Panc1 (cell line): ENCODE data around the gene TUFT1. TPM values are rescaled to one million over a fixed set of nuclear protein-coding genes. Genes with fewer than 3 reads are reported as not detected.

Source experiments
- ATAC-seq: fragments of 200-7000 bp; cut with Tn5 transposase; 2 replicates; pipeline ENCODE4 v1.9.1; 2020; ENCODE audit warnings: mild to moderate bottlenecking, moderate library complexity
- BruUV-seq: library from RNA; stranded (reverse); fragments of 400-500 nt; replicated peaks from 2 replicates; lab custom pipeline; 2021; lab: Mats Ljungman, UMichigan
- CTCF ChIA-PET: fragments of 300-600 bp; sonication (Branson Sonifier 250); formaldehyde crosslinking; loops from one replicate; lab custom pipeline; 2022; ENCODE audit warnings: antibody characterized with exemption; lab: Charles Lee
- POLR2A ChIA-PET: fragments of 300-600 bp; sonication (Branson Sonifier 250); formaldehyde crosslinking; loops from one replicate; lab custom pipeline; 2022; ENCODE audit warnings: antibody characterized with exemption; lab: Charles Lee
- DNase-seq: peaks from one replicate; pipeline ENCODE4 v3.0.0-alpha.2; 2010; ENCODE audit warnings: low read depth, low spot score
- H3K27ac ChIP-seq: 2 replicates; pipeline ENCODE4 v1.5.1; 2011; ENCODE audit warnings: mild to moderate bottlenecking, low read length, inconsistent platforms
- H3K27me3 ChIP-seq: fragments of 200-500 bp; sonication (Bioruptor generic); 2 replicates; pipeline ENCODE4 v1.6.0; 2014; ENCODE audit warnings: low read length, inconsistent platforms; ENCODE audit not compliant: control insufficient read depth, insufficient read depth
- H3K36me3 ChIP-seq: fragments of 200-500 bp; sonication (Bioruptor generic); 2 replicates; pipeline ENCODE4 v1.5.1; 2014; ENCODE audit warnings: inconsistent platforms, mild to moderate bottlenecking, low read length, moderate library complexity; ENCODE audit not compliant: control insufficient read depth, insufficient read depth
- H3K4me1 ChIP-seq: 2 replicates; pipeline ENCODE4 v1.5.1; 2011; ENCODE audit warnings: inconsistent platforms, mild to moderate bottlenecking, low read length, moderate library complexity; ENCODE audit not compliant: control insufficient read depth, insufficient read depth
- H3K4me3 ChIP-seq, 2 experiments: 2 replicates each; pipeline ENCODE4 v1.5.1; 2011 to 2012; ENCODE audit warnings: low read depth in 2 of 2, low read length in 2 of 2, mild to moderate bottlenecking in 2 of 2, inconsistent platforms in 1 of 2, moderate library complexity in 1 of 2
- H3K9me3 ChIP-seq: fragments of 200-500 bp; sonication (Bioruptor generic); 2 replicates; pipeline ENCODE4 v1.5.1; 2014; ENCODE audit warnings: low read depth, mild to moderate bottlenecking, inconsistent platforms, low read length, moderate library complexity; ENCODE audit not compliant: control insufficient read depth, insufficient read depth
- CTCF ChIP-seq: fragments of 450-650 bp; IDR thresholded peaks from 2 replicates; pipeline ENCODE4 v1.5.1; 2017; ENCODE audit warnings: mild to moderate bottlenecking
- POLR2AphosphoS5 ChIP-seq: IDR thresholded peaks from 2 replicates; pipeline ENCODE4 v1.6.1; 2012; ENCODE audit warnings: mild to moderate bottlenecking, low read depth, low read length, moderate library complexity
- REST ChIP-seq, 2 experiments: IDR thresholded peaks; 2 replicates each; pipeline ENCODE4 v1.6.1; 2011 to 2012; ENCODE audit warnings: low read depth in 2 of 2, control low read depth in 1 of 2, low read length in 1 of 2, mild to moderate bottlenecking in 1 of 2, moderate library complexity in 1 of 2; ENCODE audit not compliant: insufficient read depth in 1 of 2
- SIN3A ChIP-seq: IDR thresholded peaks from 2 replicates; pipeline ENCODE4 v1.6.1; 2012; ENCODE audit warnings: low read depth, mild to moderate bottlenecking, low read length, moderate library complexity, borderline replicate concordance; ENCODE audit not compliant: insufficient read depth
- TCF7L2 ChIP-seq: IDR thresholded peaks from 2 replicates; pipeline ENCODE4 v1.6.1; 2011; ENCODE audit warnings: mild to moderate bottlenecking, low read depth, low read length, inconsistent platforms
- in situ Hi-C: cut with HindIII; loops from 2 replicates; pipeline ENCODE4 v1.10.0; 2016; ENCODE audit warnings: low sequenced_read_pairs, low pct_unique_long_range_greater_than_20kb
- intact Hi-C: fragments of 100-400 bp; cut with micrococcal nuclease; formaldehyde crosslinking; loops from one replicate; pipeline ENCODE4 v1.10.0; 2022; ENCODE audit not compliant: unreplicated experiment
- total RNA-seq: library from RNA; stranded (reverse); gene quantifications from one replicate; pipeline ENCODE4 v1.2.1, GENCODE V29; 2021; ENCODE audit not compliant: unreplicated experiment

TUFT1 gene
- total RNA-seq, 1 experiment from 2014 or later: 66.4 TPM

GRCh38 chr1:151611288-151611790 lies 71.2 kb downstream of the TUFT1 start:
- peak overlapping the region; percentile 45; the same call in 1 of the 2 replicates for H3K27ac ChIP-seq
- no peaks in the 10 kb centered on the region for H3K9me3 ChIP-seq
- H3K4me3 ChIP-seq: peak overlapping the region in 1 of 2 experiments; percentile 69; a peak in 2 of 4 replicates
- intact Hi-C loops (no loop called here), in situ Hi-C loops (no loop called here)
- ChIA-PET CTCF (no interaction called here), POLR2A (no interaction called here)
- no peak for TF ChIP-seq TCF7L2
- TF ChIP-seq REST (IDR thresholded peaks at IDR 0.05; ENCODE audit: insufficient read depth in 1 of 2, low read depth in 2 of 2, low read length in 1 of 2): no peak
- TF ChIP-seq POLR2AphosphoS5: no peak
- no peak for TF ChIP-seq SIN3A
- TF ChIP-seq CTCF: no peak
- ATAC-seq (no peak), DNase-seq (peak; percentile 54)
- no TSS peak for BruUV-seq
- H3K27me3 ChIP-seq: no peaks in the 10 kb centered on the region
- no peaks in the 10 kb centered on the region for H3K36me3 ChIP-seq
- H3K4me1 ChIP-seq: peaks cover 38% of the 10 kb centered on the region

- ATAC-seq: peak; percentile 95
- H3K4me3 ChIP-seq: peak within 1 kb of the TSS; percentile 69 to 84
- DNase-seq: peak; percentile 70
- peaks cover 43% of the 10 kb centered on the region for H3K4me1 ChIP-seq
- no peaks in the 10 kb centered on the region for H3K27me3 ChIP-seq
- H3K9me3 ChIP-seq: no peaks in the 10 kb centered on the region
- TF ChIP-seq TCF7L2 (no peak), CTCF (no peak), POLR2AphosphoS5 (peak; percentile 50), REST (IDR thresholded peaks at IDR 0.05; ENCODE audit: insufficient read depth in 1 of 2, low read depth in 2 of 2, low read length in 1 of 2) (no peak), SIN3A (no peak; the same call in 1 of the 2 replicates)
- peak within 1 kb of the TSS; percentile 78 for H3K27ac ChIP-seq
- intact Hi-C loops: no loop called here
- ChIA-PET CTCF (interaction anchor here (0.6 to 0.7 kb wide), 2 partner anchors 104 to 240 kb away, joined by 5 to 9 read pairs; partner anchors contain the start of genes CELF3 and SELENBP1), POLR2A (interaction anchor here (0.7 kb wide), 1 partner anchor 678 kb away, joined by 3 read pairs; no protein-coding TSS in a partner anchor)
- in situ Hi-C loops: no loop called here
- no TSS peak for BruUV-seq
- H3K36me3 ChIP-seq: no peaks in the 10 kb centered on the region
Observed at GRCh38 chr1:151611832-151612500, 71.9 kb downstream of the TUFT1 start, which contains the start of gene SNX27. Gene SNX27, plus strand, starts transcription at chr1:151612050. Its CDS starts 152 bp downstream, at chr1:151612202.
